CD4-positive, alpha-beta T cell (primary cell): ENCODE measurements around the gene CCL19. TPM values are rescaled to one million over a fixed set of nuclear protein-coding genes. Genes with fewer than 3 reads are reported as not detected.

Experiments used
- ATAC-seq: fragments of 200-7000 bp; cut with Tn5 transposase; one replicate; pipeline ENCODE4 v1.10.0; 2022; ENCODE audit warnings: mild to moderate bottlenecking; ENCODE audit not compliant: poor library complexity
- CTCF ChIA-PET: fragments of 350-600 bp; sonication (Branson Sonifier 250); formaldehyde crosslinking; loops from one replicate; lab custom pipeline; 2021; ENCODE audit warnings: antibody characterized with exemption, inconsistent platforms; lab: Charles Lee
- POLR2A ChIA-PET: fragments of 350-600 bp; sonication (Branson Sonifier 250); formaldehyde crosslinking; loops from one replicate; lab custom pipeline; 2021; ENCODE audit warnings: antibody characterized with exemption, inconsistent platforms; lab: Charles Lee
- DNase-seq, 14 experiments: peaks; one replicate each; pipeline ENCODE4 v3.0.0-alpha.2; 2013 to 2020; ENCODE audit warnings: mixed read lengths in 2 of 14
- H3K27ac ChIP-seq, 2 donors: one replicate each; pipeline versions ENCODE4 v1.5.1 to v1.7.0; 2013; ENCODE audit warnings: low read length in 2 of 2, low read depth in 1 of 2, mild to moderate bottlenecking in 1 of 2
- H3K27me3 ChIP-seq, 2 experiments: 1 replicate in 1 of 2; 2 replicates in 1 of 2; pipeline versions ENCODE4 v1.6.1 to v1.7.0; 2013; ENCODE audit warnings: low read length in 2 of 2, control low read depth in 1 of 2, mild to moderate bottlenecking in 1 of 2, moderate library complexity in 1 of 2; ENCODE audit not compliant: insufficient read depth in 2 of 2, control insufficient read depth in 1 of 2
- H3K36me3 ChIP-seq: one replicate; pipeline ENCODE4 v1.6.1; 2013; ENCODE audit warnings: low read length, control low read depth; ENCODE audit not compliant: insufficient read depth
- H3K4me1 ChIP-seq: one replicate; pipeline ENCODE4 v1.6.1; 2013; ENCODE audit warnings: low read length, control low read depth; ENCODE audit not compliant: insufficient read depth
- H3K4me3 ChIP-seq: one replicate; pipeline ENCODE4 v1.5.1; 2013; ENCODE audit warnings: mild to moderate bottlenecking, low read length, moderate library complexity
- H3K9me3 ChIP-seq, 2 experiments: 1 replicate in 1 of 2; 2 replicates in 1 of 2; pipeline versions ENCODE4 v1.6.1 to v1.7.0; 2013; ENCODE audit warnings: low read length in 2 of 2, mild to moderate bottlenecking in 2 of 2, control low read depth in 1 of 2, moderate library complexity in 1 of 2; ENCODE audit not compliant: control insufficient read depth in 1 of 2, insufficient read depth in 1 of 2
- H3K27ac Mint-ChIP-seq: one replicate; pipeline ENCODE4 v1.8.0; 2020; ENCODE audit warnings: mixed read lengths
- H3K27me3 Mint-ChIP-seq: one replicate; pipeline ENCODE4 v1.8.0; 2021; ENCODE audit warnings: mixed read lengths
- H3K36me3 Mint-ChIP-seq: one replicate; pipeline ENCODE4 v1.8.0; 2021; ENCODE audit warnings: low read depth, mixed read lengths
- H3K4me1 Mint-ChIP-seq: one replicate; pipeline ENCODE4 v1.8.0; 2021; ENCODE audit warnings: low read depth, mixed read lengths
- H3K4me3 Mint-ChIP-seq: one replicate; pipeline ENCODE4 v1.8.0; 2020; ENCODE audit warnings: mild to moderate bottlenecking, mixed read lengths
- H3K9me3 Mint-ChIP-seq: one replicate; pipeline ENCODE4 v1.8.0; 2020; ENCODE audit warnings: mixed read lengths
- intact Hi-C, 2 experiments: fragments of 100-400 bp; cut with DNase I in 1 of 2; cut with micrococcal nuclease in 1 of 2; formaldehyde crosslinking; loops; one replicate each; pipeline versions ENCODE4 v1.15.1 to v1.9.0; 2023 to 2025; cut with DNase I, micrococcal nuclease
- total RNA-seq, 174 experiments: library from RNA in 2 of 174; stranded (reverse) in 2 of 174; gene quantifications; one replicate each; pipeline ENCODE4 v1.2.3 and lab custom pipeline; 2021 to 2026
- TF ChIP-seq, protein P1 (sequence below): fragments of 200-600 bp; IDR thresholded peaks from one replicate; pipeline ENCODE4 v1.8.0; 2022; ENCODE audit warnings: antibody characterized with exemption, mild to moderate bottlenecking

Gene CCL19
- total RNA-seq, 2 experiments from 2014 or later: not detected

DNA sequence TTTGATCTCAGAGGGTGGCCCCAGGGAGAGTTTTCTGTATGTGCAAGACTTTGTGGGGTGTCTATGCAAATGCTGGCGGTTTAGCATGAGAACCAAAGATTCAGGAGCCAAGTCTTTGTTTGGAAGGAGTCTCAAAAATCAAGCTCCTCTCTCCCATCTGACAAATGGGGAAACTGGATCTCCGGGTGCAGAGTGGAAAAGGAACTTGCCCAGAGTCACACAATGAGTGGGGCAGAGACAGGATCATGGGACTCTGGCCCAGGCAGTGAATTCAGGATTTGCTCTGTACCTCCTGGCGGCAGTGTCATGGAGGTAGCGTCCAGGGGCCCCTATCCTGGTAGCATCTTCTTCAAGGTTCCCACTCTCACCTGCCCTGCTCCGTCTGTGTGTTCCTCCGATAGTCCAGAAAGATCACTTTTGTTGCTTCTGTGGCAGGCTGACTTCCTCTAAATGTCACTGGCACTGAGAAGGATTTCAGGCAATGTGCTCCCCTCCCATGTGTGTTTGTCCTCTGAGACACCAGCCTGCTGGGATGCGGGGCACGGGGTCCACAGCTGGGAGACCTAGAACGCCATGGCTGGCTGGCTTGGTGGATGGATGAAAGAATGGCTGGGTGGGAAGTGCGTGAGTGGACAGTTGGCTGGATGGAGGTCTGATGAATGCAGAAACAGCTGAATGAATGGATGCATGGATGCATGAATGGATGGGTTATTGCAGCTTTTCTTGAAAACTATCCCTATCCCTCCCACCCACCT lies 3.6 kb downstream of the CCL19 start:
- ChIA-PET CTCF (interaction anchor here (1.2 kb wide), 1 partner anchor 15 kb away, joined by 3 read pairs; no protein-coding TSS in a partner anchor), POLR2A (no interaction called here)
- no peak overlapping the region for H3K4me3 Mint-ChIP-seq
- Histone ChIP-seq H3K9me3 (no peaks in the 10 kb centered on the region), H3K4me3 (no peak overlapping the region), H3K36me3 (no peaks in the 10 kb centered on the region), H3K27me3 (no peaks in the 10 kb centered on the region), H3K27ac (no peak overlapping the region), H3K4me1 (no peaks in the 10 kb centered on the region)
- H3K9me3 Mint-ChIP-seq: no peaks in the 10 kb centered on the region
- ATAC-seq (no peak), DNase-seq (no peak)
- TF ChIP-seq, protein P1, sequence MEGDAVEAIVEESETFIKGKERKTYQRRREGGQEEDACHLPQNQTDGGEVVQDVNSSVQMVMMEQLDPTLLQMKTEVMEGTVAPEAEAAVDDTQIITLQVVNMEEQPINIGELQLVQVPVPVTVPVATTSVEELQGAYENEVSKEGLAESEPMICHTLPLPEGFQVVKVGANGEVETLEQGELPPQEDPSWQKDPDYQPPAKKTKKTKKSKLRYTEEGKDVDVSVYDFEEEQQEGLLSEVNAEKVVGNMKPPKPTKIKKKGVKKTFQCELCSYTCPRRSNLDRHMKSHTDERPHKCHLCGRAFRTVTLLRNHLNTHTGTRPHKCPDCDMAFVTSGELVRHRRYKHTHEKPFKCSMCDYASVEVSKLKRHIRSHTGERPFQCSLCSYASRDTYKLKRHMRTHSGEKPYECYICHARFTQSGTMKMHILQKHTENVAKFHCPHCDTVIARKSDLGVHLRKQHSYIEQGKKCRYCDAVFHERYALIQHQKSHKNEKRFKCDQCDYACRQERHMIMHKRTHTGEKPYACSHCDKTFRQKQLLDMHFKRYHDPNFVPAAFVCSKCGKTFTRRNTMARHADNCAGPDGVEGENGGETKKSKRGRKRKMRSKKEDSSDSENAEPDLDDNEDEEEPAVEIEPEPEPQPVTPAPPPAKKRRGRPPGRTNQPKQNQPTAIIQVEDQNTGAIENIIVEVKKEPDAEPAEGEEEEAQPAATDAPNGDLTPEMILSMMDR: no peak
- intact Hi-C loops: no loop called here
- H3K27ac Mint-ChIP-seq: no peak overlapping the region
- no peaks in the 10 kb centered on the region for H3K27me3 Mint-ChIP-seq
- H3K4me1 Mint-ChIP-seq: no peaks in the 10 kb centered on the region
- no peaks in the 10 kb centered on the region for H3K36me3 Mint-ChIP-seq

DNA sequence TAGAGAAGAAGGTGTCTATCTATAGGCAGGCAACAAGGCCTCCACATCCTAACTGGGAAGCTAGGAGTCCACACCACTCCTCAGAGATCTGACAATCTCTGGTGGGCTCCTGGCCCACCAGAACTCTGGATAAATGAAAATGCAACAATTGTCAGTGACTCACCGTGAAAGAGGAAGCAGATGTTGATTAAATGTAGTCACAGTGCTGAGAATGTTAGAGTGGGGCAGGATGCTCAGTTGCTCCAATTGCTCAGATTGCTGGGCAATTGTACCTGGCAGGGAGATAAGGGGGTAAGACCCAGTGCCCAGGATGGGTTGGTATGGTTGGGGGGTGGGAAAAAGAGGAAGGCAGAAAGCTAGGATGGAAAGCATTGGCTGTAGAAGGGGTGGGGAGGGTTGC lies 4.3 kb downstream of the CCL19 start:
- Histone ChIP-seq H3K27ac (no peak overlapping the region), H3K36me3 (no peaks in the 10 kb centered on the region), H3K4me1 (no peaks in the 10 kb centered on the region), H3K9me3 (no peaks in the 10 kb centered on the region), H3K4me3 (no peak overlapping the region), H3K27me3 (no peaks in the 10 kb centered on the region)
- no peaks in the 10 kb centered on the region for H3K36me3 Mint-ChIP-seq
- ChIA-PET CTCF (interaction anchor here (1.2 kb wide), 1 partner anchor 16 kb away, joined by 3 read pairs; no protein-coding TSS in a partner anchor), POLR2A (interaction anchor here (0.9 kb wide), 1 partner anchor 50 kb away, joined by 3 read pairs; no protein-coding TSS in a partner anchor)
- no peak overlapping the region for H3K27ac Mint-ChIP-seq
- no peaks in the 10 kb centered on the region for H3K4me1 Mint-ChIP-seq
- no peak overlapping the region for H3K4me3 Mint-ChIP-seq
- TF ChIP-seq, protein P1: no peak
- DNase-seq (no peak), ATAC-seq (no peak)
- no peaks in the 10 kb centered on the region for H3K9me3 Mint-ChIP-seq
- H3K27me3 Mint-ChIP-seq: no peaks in the 10 kb centered on the region
- intact Hi-C loops: no loop called here

GRCh38 chr9:34686231-34686630 lies 4.8 kb downstream of the CCL19 start:
- H3K4me1 Mint-ChIP-seq: no peaks in the 10 kb centered on the region
- Histone ChIP-seq H3K4me3 (no peak overlapping the region), H3K4me1 (no peaks in the 10 kb centered on the region), H3K9me3 (no peaks in the 10 kb centered on the region), H3K27me3 (no peaks in the 10 kb centered on the region), H3K36me3 (no peaks in the 10 kb centered on the region), H3K27ac (no peak overlapping the region)
- ChIA-PET POLR2A (interaction anchor here (0.9 kb wide), 1 partner anchor 49 kb away, joined by 3 read pairs; no protein-coding TSS in a partner anchor), CTCF (no interaction called here)
- no peaks in the 10 kb centered on the region for H3K27me3 Mint-ChIP-seq
- no peaks in the 10 kb centered on the region for H3K36me3 Mint-ChIP-seq
- H3K27ac Mint-ChIP-seq: no peak overlapping the region
- H3K9me3 Mint-ChIP-seq: no peaks in the 10 kb centered on the region
- no peak for DNase-seq
- ATAC-seq: no peak
- intact Hi-C loops: no loop called here
- no peak overlapping the region for H3K4me3 Mint-ChIP-seq
- TF ChIP-seq, protein P1: no peak
